Measurements from ENCODE around the gene ACBD6. TPM values are rescaled to one million over a fixed set of nuclear protein-coding genes. Genes with fewer than 3 reads are reported as not detected.
"Not testable (repeated sequence)": the region's sequence is repeated elsewhere in the genome, so short reads cannot be mapped to it uniquely, and the experiment has no call there.

ACBD6 gene
- total RNA-seq, 2 experiments from 2014 or later: 45.7 to 49.3 TPM

DNA sequence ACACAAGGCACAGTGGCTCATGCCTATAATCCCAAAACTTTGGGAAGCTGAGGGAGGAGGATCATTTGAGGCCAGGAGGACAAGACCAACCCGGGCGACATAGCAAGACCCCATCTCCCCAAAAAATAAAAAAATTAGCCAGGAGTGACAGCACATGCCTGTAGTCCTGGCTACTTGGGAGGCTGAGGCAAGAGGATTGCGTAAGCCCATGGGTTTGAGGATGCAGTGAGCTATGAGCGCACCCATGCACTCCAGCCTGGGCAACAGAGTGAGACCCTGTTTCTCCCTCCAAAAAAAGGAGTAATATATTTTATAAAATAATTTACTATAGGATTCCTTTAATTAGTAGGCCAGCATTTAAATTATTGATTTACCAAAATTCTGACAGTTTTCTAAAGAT lies 89.8 kb downstream of the ACBD6 start:
- Mint-ChIP-seq H3K27me3 (no peaks in the 10 kb centered on the region), H3K4me3 (no peak overlapping the region), H3K27ac (no peak overlapping the region), H3K36me3 (peaks cover 26% of the 10 kb centered on the region), H3K9me3 (peaks cover 1% of the 10 kb centered on the region), H3K4me1 (no peaks in the 10 kb centered on the region)
- no peak for ATAC-seq (ENCODE audit: low read depth)
- POLR2A ChIA-PET: no interaction called here
- DNase-seq: no peak

DNA sequence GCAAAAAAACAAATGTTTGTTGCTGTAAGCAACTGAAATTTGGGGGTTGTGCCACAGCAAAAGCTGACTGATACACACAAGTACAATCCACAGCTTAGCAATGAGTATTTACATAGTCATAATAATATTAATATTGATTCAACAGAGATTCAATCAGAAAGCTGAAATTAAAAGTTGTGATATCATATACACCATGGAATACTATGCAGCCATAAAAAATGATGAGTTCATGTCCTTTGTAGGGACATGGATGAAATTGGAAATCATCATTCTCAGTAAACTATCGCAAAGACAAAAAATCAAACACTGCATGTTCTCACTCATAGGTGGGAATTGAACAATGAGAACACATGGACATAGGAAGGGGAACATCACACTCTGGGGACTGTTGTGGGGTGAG lies 94.2 kb downstream of the ACBD6 start:
- peaks cover 29% of the 10 kb centered on the region for H3K36me3 Mint-ChIP-seq
- H3K4me3 Mint-ChIP-seq; POLR2A ChIA-PET; H3K4me1 Mint-ChIP-seq; H3K27me3 Mint-ChIP-seq; H3K9me3 Mint-ChIP-seq; DNase-seq; ATAC-seq (ENCODE audit: low read depth); H3K27ac Mint-ChIP-seq: not testable (repeated sequence)

DNA sequence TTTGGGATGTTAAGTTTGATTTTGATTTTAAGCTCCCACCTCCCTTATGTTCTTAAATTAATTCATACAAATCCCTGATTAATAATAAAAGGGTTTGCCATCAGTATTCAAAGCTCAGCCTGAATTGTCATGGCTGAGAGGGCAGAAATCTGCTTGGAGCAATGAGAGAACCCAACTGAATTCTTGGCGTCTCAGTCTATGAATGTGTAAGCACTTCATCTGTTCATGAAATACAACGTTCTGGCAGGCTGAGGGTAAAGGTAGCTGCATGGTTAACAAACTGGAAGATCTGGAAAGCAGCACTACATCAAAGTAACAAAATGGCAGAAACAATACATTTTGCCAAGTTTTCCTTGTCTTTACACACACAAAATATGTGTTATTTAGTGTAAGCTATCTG lies 95.3 kb downstream of the ACBD6 start:
- no peaks in the 10 kb centered on the region for H3K4me1 Mint-ChIP-seq
- ATAC-seq (ENCODE audit: low read depth) (no peak), DNase-seq (no peak)
- H3K4me3 Mint-ChIP-seq: no peak overlapping the region
- peaks cover 1% of the 10 kb centered on the region for H3K9me3 Mint-ChIP-seq
- no peaks in the 10 kb centered on the region for H3K27me3 Mint-ChIP-seq
- no peak overlapping the region for H3K27ac Mint-ChIP-seq
- POLR2A ChIA-PET: interaction anchor here (1.0 kb wide), 1 partner anchor 11 kb away, joined by 3 read pairs; no protein-coding TSS in a partner anchor
- H3K36me3 Mint-ChIP-seq: peaks cover 26% of the 10 kb centered on the region

DNA sequence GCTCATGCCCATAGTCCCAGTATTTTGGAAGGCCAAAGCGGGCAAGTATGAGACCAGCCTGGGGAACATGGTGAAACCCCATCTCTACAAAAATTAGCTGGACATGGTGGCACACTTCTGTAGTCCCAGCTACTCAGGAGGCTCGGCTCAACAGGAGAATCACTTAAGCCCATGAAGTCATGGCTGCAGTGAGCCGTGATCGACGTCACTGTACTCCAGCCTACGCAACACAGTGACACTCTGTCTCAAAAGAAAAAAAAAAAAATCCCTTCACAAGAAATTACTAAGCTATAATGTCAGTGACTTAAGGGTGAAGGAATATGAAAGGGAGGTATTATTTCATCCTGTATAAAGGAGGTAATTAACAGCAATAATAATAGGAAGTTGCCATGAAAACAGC lies 99.8 kb downstream of the ACBD6 start:
- H3K36me3 Mint-ChIP-seq: peaks cover 9% of the 10 kb centered on the region
- POLR2A ChIA-PET: no interaction called here
- H3K4me3 Mint-ChIP-seq: no peak overlapping the region
- no peak for ATAC-seq (ENCODE audit: low read depth)
- H3K9me3 Mint-ChIP-seq: no peaks in the 10 kb centered on the region
- H3K27ac Mint-ChIP-seq: no peak overlapping the region
- no peaks in the 10 kb centered on the region for H3K4me1 Mint-ChIP-seq
- no peaks in the 10 kb centered on the region for H3K27me3 Mint-ChIP-seq
- no peak for DNase-seq

DNA sequence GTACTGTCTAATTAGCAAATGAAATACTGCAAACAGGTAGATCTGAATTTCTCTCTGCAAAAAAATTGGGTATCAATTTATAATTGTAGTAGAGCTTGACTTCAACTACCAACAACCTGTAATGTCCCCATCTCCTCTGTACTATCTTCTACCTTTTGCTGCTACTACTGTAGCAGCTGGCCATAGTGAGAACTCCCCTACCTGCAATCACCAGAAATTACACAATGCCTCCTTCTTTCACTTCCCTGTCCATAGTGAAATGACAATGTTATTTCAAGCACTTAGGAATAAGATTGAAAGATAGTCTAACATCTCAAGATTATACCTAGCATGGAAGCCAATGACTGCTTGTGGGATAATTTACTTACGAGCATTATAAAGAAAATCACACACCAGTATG lies 100.4 kb downstream of the ACBD6 start:
- no peaks in the 10 kb centered on the region for H3K27me3 Mint-ChIP-seq
- no peaks in the 10 kb centered on the region for H3K4me1 Mint-ChIP-seq

DNA sequence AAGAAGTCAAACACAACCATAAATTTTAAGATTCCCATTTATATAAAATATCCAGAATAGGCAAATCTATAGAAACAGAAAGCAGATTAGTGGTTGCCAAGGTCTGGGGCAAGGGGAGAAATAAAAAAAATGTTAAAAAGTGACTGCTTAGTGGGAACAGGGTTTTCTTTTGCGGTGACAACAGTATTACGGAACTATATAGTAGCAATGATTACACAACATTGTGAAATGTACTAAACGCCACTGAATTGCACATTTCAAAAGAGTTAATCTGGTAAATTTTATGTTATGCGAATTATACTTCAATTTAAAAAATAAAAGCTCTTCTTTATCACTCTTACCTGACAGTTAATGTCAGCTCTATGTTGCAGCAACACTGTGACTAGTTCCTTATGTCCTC lies 105.2 kb downstream of the ACBD6 start:
- H3K36me3 Mint-ChIP-seq: peaks cover 39% of the 10 kb centered on the region
- peaks cover 12% of the 10 kb centered on the region for H3K9me3 Mint-ChIP-seq
- DNase-seq (no peak), ATAC-seq (ENCODE audit: low read depth) (no peak)
- H3K4me3 Mint-ChIP-seq: no peak overlapping the region
- POLR2A ChIA-PET: no interaction called here
- H3K4me1 Mint-ChIP-seq: peaks cover 1% of the 10 kb centered on the region
- no peaks in the 10 kb centered on the region for H3K27me3 Mint-ChIP-seq
- H3K27ac Mint-ChIP-seq: no peak overlapping the region

More for the DNA sequence above, 100.4 kb downstream of the ACBD6 start:
- no peak for ATAC-seq (ENCODE audit: low read depth)
- H3K27ac Mint-ChIP-seq: no peak overlapping the region
- peaks cover 1% of the 10 kb centered on the region for H3K9me3 Mint-ChIP-seq
- POLR2A ChIA-PET: no interaction called here
- no peak for DNase-seq
- no peak overlapping the region for H3K4me3 Mint-ChIP-seq
- H3K36me3 Mint-ChIP-seq: peaks cover 9% of the 10 kb centered on the region

DNA sequence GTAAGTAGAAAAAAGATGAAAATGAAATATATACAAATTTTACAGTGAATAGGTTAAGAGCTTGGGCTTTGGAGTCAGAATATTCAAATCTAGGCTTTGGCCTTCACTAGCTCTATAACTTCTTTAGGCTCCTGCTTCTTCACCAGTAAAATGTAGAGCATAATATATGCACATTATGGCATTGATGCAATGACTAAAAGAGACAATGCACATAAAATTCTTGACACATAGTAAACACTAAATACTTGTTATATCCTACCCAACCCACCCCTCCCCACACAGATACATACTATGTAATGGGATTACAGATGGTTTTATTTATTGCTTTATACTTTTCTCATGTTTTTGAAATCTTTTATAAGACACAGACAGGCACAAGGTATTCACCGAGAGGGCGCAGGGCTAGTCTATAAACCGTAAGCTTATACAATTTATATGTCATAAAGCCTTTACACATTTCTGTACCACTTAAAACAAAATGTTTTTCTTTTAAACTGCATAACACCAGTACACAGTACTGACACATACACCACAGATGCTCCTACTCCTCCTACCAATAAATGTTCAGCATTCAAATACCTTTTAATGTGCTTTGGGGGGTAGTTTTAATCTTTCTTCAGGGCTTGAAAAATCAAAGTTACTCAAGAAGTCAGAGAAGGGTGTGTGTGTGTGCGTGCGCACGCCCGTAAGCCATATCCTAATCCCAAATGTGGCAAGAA lies 109.8 kb downstream of the ACBD6 start:
- Mint-ChIP-seq H3K4me1 (peaks cover 6% of the 10 kb centered on the region), H3K9me3 (peaks cover 12% of the 10 kb centered on the region), H3K27ac (no peak overlapping the region), H3K36me3 (peaks cover 53% of the 10 kb centered on the region), H3K4me3 (no peak overlapping the region), H3K27me3 (no peaks in the 10 kb centered on the region)
- DNase-seq (no peak), ATAC-seq (ENCODE audit: low read depth) (no peak)
- POLR2A ChIA-PET: no interaction called here

DNA sequence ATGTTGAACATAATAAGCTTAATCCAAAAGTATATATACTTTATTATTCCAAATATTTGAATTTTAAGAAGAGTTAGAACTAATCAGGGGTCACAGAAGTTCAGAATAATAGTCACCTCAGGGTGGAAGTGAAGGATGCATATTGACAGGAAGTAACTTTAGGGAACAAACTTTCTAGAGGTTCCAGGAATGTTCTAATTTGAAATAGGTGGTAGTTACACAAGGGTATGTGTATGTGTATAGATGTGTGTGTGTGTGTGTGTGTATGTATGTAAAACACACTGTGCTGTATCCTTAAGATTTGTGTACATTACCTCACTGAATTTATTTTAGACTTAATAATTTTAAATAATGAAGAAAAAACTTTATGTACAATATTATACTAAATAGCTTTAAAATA lies 110.4 kb downstream of the ACBD6 start:
- H3K4me3 Mint-ChIP-seq: no peak overlapping the region
- no peaks in the 10 kb centered on the region for H3K27me3 Mint-ChIP-seq
- peaks cover 51% of the 10 kb centered on the region for H3K36me3 Mint-ChIP-seq
- no peak overlapping the region for H3K27ac Mint-ChIP-seq
- H3K4me1 Mint-ChIP-seq: peaks cover 6% of the 10 kb centered on the region
- H3K9me3 Mint-ChIP-seq: peaks cover 11% of the 10 kb centered on the region
- ATAC-seq (ENCODE audit: low read depth) (no peak), DNase-seq (no peak)
- POLR2A ChIA-PET: no interaction called here

DNA sequence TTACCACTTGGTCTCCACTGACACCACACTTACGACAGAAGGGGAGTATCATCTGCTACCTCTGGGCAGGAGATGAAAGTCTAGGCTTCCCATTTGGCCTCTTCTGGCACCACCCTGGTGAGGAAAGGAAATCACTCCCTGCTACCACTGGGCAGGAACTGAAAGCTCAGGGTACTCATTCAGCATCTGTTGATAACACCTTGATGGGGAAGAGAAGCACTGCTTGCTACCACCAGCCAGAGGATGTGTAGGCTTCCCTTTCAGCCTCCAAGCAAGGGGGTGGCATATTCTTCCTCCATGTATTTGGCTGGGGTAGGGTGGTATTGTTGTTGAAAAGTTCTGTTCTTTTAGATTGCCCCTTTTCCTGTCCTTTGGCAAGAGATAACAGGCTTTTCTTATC lies 115.0 kb downstream of the ACBD6 start:
- Mint-ChIP-seq H3K27me3 (no peaks in the 10 kb centered on the region), H3K4me1 (peaks cover 5% of the 10 kb centered on the region), H3K4me3 (no peak overlapping the region), H3K9me3 (peaks cover 11% of the 10 kb centered on the region), H3K27ac (no peak overlapping the region), H3K36me3 (peaks cover 32% of the 10 kb centered on the region)
- POLR2A ChIA-PET: no interaction called here
- no peak for DNase-seq
- ATAC-seq (ENCODE audit: low read depth): no peak

DNA sequence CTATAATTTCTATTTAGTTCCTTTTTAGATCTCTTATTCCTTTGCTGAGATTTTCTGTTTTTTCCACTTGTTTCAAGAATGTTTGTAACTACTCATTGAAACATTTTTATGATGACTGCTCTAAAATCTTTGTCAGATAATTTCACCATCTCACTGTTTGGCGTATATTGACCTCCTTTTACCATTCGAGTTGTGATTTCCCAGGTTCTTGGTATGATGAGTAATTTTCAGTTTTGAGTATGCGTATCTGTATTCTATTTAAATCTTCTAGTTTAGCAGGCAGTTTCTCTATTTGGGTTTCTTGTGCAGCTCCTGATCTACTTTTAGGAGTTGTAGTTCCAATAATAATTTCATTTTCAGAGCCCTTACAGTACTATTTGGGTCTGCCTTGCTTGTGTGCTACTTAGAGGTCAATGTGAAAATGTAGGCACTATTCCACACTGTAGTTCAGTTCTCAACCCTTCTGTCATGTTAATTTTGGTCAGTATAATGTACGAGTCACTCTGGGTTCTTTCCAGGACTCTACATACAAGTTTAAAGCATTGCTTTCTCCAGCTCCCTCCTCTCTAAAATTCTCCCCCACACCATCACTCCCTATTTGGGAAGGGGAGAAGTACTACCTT lies 115.5 kb downstream of the ACBD6 start:
- H3K9me3 Mint-ChIP-seq: peaks cover 15% of the 10 kb centered on the region
- POLR2A ChIA-PET: no interaction called here
- H3K36me3 Mint-ChIP-seq: peaks cover 30% of the 10 kb centered on the region
- no peak for DNase-seq
- no peaks in the 10 kb centered on the region for H3K27me3 Mint-ChIP-seq
- peaks cover 5% of the 10 kb centered on the region for H3K4me1 Mint-ChIP-seq
- ATAC-seq (ENCODE audit: low read depth): no peak
- H3K4me3 Mint-ChIP-seq: no peak overlapping the region
- no peak overlapping the region for H3K27ac Mint-ChIP-seq

DNA sequence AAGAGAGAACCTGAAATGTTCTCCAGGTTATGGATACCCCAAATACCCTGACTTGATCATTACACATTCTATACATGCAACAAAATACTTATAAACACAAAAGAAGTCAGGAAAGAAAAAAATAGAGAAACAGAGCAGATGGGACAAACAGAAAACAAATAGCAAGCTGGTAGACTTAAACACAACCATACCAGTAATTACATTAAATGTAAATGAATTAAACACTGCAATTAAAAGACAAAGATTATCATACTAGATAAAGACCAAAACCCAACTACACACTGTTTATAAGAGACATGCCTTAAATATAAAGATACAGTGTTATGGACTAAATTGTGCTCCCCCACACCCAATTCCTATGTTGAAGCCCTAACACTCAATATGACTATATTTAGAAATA lies 117.2 kb downstream of the ACBD6 start:
- DNase-seq (no peak), ATAC-seq (ENCODE audit: low read depth) (no peak)
- Mint-ChIP-seq H3K27me3 (no peaks in the 10 kb centered on the region), H3K36me3 (peaks cover 30% of the 10 kb centered on the region), H3K27ac (no peak overlapping the region), H3K4me1 (no peaks in the 10 kb centered on the region), H3K4me3 (no peak overlapping the region), H3K9me3 (peaks cover 16% of the 10 kb centered on the region)
- POLR2A ChIA-PET: no interaction called here

DNA sequence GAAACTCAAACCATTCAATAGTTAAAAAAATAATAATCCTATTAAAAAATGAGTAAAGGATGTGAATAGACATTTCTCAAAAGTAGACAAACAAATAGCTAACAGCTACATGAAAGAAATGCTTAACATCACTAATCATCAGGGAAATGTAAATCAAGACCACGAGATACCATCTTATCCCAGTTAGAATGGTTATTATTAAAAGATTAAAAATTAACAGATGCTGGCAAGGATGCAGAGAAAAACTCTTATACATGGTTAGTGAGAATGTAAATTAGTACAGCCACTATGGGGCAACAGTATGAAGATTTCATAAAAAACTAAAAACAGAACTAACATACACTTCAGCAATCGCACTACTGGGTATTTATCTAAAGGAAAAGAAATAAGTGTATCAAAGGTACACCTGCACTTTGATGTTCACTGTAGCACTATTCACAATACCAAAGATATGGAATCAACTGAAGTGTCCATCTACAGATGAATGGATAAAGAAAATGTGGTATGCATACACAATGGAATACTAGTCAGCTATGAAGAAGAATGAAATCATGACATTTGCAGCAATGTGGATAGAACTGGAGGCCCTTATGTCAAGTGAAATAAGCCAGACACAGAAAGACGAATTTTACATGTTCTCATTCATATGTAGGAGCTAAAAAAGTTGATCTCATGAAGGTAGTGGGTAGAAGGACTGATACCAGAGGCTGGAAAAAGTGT lies 117.9 kb downstream of the ACBD6 start:
- H3K36me3 Mint-ChIP-seq: peaks cover 36% of the 10 kb centered on the region

DNA sequence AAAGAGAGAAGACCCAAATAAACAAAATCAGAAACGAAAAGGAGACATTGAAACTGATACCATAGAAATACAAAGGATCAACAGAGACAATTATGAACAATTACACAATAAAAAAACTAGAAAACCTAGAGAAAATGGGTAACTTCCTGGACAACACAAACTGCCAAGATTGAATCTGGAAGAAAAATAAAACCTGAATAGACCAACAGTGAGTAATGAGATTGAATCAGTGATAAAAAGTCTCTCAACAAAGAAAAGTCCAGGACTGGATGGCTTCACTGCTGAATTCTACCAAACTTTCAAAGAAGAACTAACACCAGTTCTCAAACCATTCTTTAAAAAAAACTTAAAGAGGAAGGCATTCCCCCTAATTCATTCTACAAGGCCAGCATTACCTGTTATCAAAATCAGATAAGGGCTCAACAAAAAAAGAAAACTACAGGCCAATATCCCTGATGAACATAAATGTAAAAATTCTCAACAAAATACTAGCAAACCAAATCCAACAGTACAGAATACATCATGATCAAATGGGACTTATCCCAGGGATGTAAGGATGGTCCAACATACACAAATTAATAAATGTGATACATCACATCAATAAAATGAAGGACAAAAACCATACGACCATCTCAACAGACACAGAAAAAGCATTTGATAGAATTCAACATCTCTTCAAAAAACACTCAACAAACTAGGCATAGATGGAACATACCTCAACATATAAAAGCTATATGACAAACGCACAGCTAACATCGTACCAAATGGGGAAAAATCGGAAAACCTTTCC lies 119.9 kb downstream of the ACBD6 start:
- Mint-ChIP-seq H3K4me1 (no peaks in the 10 kb centered on the region), H3K9me3 (peaks cover 26% of the 10 kb centered on the region), H3K27ac (no peak overlapping the region), H3K27me3 (no peaks in the 10 kb centered on the region), H3K4me3 (no peak overlapping the region), H3K36me3 (peaks cover 40% of the 10 kb centered on the region)
- ATAC-seq (ENCODE audit: low read depth): no peak
- POLR2A ChIA-PET: no interaction called here
- no peak for DNase-seq

More for the DNA sequence above, 117.9 kb downstream of the ACBD6 start:
- ATAC-seq (ENCODE audit: low read depth) (no peak), DNase-seq (no peak)
- no peaks in the 10 kb centered on the region for H3K27me3 Mint-ChIP-seq
- H3K4me3 Mint-ChIP-seq: no peak overlapping the region
- H3K27ac Mint-ChIP-seq: no peak overlapping the region
- POLR2A ChIA-PET: no interaction called here
- H3K9me3 Mint-ChIP-seq: peaks cover 19% of the 10 kb centered on the region
- no peaks in the 10 kb centered on the region for H3K4me1 Mint-ChIP-seq
